ENCODE results near the gene FBXW4.
A peak's percentile ranks its signal among the peaks of the same experiment; 100 is the strongest.

The FBXW4 gene

GRCh38 chr10:101579516-101579870 lies 115.5 kb downstream of the FBXW4 start:
- no peak for DNase-seq

GRCh38 chr10:101578803-101579515 lies 116.0 kb downstream of the FBXW4 start:
- no peak for DNase-seq

- no peak for DNase-seq
Observed at GRCh38 chr10:101578192-101578591, 116.8 kb downstream of the FBXW4 start.

GRCh38 chr10:101577121-101577871 lies 117.7 kb downstream of the FBXW4 start:
- DNase-seq, result no peak

DNA sequence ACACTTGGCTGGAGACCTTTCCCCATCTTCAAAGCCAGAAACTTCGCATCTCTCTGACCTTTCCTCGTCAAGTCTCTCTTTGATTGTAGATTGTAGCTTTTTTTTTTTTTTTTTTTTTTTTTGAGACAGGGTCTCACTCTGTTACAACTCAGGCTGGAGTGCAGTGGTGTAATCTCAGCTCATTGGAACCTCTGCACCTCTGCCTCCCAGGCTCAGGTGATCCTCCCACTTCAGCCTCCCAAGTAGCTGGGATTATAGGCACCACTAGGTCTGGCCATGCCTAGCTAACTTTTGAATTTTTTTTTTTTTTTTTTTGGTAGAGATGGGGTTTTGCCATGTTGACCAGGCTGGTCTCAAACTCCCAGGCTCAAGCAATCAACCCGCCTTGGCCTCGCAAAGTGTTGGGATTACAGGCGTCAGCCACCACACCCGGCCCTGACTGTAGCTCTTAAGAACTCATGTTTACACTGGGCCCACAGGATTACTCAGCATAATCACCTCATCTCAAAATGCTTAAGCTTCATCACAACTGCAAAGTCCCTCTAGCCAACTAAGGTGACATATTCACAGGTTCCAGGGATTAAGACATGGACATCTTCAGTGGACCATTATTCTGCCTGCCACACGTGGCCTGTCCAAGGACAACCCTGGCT lies 118.6 kb downstream of the FBXW4 start:
- no peak for DNase-seq

DNA sequence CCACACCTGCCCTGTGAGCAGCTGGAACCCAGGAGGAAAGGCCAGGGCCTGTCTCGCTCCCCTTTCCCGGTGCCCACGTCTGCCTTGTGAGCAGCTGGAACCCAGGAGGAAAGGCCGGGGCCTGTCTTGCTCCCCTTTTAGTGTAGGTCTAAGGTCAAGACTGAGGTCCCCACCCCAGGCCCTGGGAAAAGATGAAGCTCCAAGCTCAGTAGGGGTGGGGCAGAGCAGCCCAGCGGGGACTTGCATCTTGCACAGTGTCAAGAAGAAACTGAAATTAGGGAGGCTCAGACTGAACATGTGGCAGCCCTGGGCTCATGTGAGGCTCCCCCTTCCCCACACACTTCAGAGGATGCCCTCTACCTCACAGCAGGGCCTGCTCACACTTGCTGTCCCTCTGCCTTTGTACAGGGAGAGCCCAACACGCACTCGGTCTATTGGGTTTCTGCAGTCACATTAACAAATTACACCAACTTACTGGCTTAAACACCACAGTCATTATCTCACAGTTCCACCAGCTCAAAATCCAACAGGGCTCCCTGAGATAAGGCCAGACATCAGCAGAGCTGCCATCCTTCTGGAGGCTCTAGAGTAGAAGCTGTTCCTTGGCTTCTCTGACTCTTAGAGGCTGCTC lies 119.3 kb downstream of the FBXW4 start:
- DNase-seq, result no peak

DNA sequence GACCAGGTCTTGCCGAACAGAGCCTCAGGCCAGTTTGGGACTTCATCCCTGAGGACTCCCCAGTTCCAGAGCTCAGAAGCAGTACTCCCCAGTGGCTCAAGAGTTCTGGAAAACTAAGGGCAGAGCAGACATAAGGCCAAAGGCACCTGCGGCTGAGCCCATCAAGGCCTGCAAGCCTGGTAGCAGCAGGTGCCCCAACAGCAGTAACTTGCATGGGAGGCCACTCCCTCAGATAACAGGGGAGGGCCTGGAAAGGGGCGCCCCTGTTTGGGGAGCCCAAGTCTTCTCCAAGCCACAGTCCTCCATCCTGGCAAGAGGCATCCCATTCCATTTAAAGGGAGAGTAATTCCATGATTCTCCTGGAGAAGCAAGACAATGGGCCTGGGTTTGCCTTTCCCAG lies 119.9 kb downstream of the FBXW4 start:
- no peak for DNase-seq

- no peak for DNase-seq
Observed at GRCh38 chr10:101573885-101574753, 120.9 kb downstream of the FBXW4 start.

DNA sequence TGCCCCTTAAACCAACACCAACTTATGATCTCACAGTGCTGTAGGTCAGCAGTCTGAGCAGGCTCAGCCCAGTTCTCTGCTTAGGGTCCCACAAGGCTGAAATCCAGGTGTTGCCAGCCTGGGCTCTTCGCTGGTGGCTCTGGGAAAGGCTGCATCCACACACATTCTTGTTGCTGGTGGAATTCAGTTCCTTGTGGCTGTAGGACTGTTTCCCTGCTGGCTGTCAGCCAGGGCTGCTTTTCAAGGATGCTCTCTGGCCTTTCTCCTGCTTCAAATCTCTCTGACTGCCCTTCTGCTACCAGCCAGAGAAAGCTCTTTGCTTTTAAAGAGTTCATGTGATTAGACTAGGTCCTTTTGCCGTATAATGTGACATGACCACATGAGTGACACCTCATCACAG lies 122.2 kb downstream of the FBXW4 start:
- no peak for DNase-seq

DNA sequence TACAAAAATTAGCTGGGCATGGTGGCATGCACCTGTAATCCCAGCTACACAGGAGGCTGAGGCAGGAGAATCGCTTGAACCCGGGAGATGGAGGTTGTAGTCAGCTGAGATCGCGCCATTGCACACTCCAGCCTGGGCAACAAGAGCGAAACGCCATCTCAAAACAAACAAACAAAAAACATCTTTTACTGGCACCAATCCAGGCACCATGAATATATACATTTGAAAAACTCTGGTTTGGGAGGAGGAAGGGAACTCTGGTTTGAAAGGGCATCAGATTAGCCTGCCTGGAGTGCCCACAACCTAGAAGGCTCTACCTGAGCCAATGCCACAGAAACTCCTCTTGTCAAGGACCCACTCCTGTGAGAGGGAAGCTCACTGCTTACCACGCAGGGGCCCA lies 122.8 kb downstream of the FBXW4 start:
- DNase-seq, result no peak

DNA sequence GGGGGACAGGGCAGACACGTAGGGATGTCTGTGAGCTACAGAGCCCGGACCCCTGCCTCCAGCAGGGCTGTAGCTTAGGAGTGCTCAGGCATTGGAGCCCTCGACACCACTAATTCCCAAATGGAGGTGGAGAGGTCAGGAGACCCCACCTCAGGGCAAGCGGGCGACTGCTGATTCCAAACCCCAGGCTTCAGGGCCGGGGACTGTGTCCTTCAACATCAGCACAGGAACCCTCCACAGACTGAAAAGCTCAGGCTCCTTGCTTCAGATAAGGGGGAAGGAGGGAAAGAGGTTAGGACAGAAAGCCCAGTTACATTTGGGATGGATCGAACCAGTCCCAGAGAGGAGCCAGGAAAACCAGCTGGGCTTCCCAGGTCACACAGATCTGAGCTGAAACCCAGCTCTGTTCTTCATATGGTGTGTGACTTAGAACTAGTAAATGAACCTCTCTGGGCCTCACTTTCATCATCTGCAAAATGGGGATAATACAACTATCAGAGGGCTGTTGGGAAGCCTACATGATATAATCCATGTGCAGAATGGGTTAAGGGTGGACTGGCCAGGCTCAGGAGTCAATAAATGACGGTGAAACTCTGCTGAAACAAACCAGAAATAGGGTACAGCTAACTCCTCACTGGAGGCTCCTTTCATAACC lies 123.6 kb downstream of the FBXW4 start:
- DNase-seq, result no peak

GRCh38 chr10:101570428-101571270 lies 124.3 kb downstream of the FBXW4 start:
- DNase-seq, result no peak

GRCh38 chr10:101569622-101570427 lies 125.1 kb downstream of the FBXW4 start:
- peak; percentile 96 for DNase-seq

- DNase-seq, result peak; percentile 56
Observed at GRCh38 chr10:101569323-101569621, 125.7 kb downstream of the FBXW4 start.

DNA sequence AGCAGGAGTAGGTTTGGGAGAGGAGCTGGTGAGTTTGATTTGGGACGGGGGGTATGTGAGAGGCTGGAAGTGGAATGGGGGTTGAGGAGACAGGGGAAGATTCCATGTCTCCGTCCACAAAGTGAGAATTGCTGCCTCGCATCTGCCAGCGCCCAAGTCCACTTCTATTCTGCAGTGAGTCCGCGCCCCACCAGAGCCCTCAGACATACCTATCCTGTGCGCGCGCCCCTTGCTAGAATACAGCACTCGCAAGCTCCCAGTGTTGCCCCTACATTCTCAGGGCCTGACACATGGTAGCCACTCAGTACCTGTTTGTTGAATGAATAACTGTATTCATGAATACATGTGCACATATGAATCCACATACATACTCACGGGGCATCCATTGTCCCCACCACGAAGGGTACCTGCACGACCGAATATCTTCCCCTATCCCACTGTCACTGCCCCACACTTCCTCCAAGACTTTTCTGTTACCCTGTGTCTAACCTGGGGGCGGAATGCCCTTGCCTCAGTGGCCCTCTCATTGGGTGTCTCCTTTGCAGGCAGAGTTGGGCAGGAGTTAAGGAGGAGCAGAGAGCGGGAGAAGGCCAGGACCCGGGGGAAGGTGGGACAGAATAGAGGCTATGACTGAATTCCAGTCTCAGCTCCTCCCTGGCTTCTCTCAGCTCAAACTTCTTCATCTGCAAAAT lies 126.8 kb downstream of the FBXW4 start:
- peak; percentile 50 for DNase-seq

- no peak for DNase-seq
Observed at GRCh38 chr10:101567165-101568006, 127.6 kb downstream of the FBXW4 start.

- peak; percentile 61 for DNase-seq
Observed at GRCh38 chr10:101566333-101567164, 128.4 kb downstream of the FBXW4 start.

- peak; percentile 43 for DNase-seq
Observed at GRCh38 chr10:101565936-101566332, 129.0 kb downstream of the FBXW4 start.

Data from activated CD8-positive, alpha-beta memory T cell treated with anti-CD3 and anti-CD28 coated beads, Interleukin-2, amount 50 U/mL, for 48 hours (primary cell).